Sigmoid colon (tissue), 7 donors: ENCODE measurements around the gene SCARF1. TPM values are rescaled to one million over a fixed set of nuclear protein-coding genes. Genes with fewer than 3 reads are reported as not detected.

Source experiments
- DNase-seq: peaks from one replicate; pipeline ENCODE4 v3.0.0-alpha.2; 2019
- H3K27ac ChIP-seq, 4 donors: fragments of 200-600 bp; sonication (generic); one replicate each; pipeline ENCODE4 v1.5.1; 2016 to 2019; ENCODE audit warnings: mild to moderate bottlenecking in 1 of 4
- H3K27me3 ChIP-seq, 3 donors: fragments of 200-600 bp; sonication (generic); one replicate each; pipeline ENCODE4 v1.5.1; 2019; ENCODE audit warnings: mild to moderate bottlenecking in 1 of 3
- H3K36me3 ChIP-seq, 4 donors: fragments of 200-600 bp; sonication (generic); one replicate each; pipeline ENCODE4 v1.5.1; 2016 to 2019
- H3K4me1 ChIP-seq, 4 donors: fragments of 200-600 bp; sonication (generic); one replicate each; pipeline ENCODE4 v1.5.1; 2017 to 2019
- H3K4me3 ChIP-seq, 4 donors: fragments of 200-600 bp; sonication (generic); one replicate each; pipeline ENCODE4 v1.5.1; 2017 to 2019; ENCODE audit warnings: mild to moderate bottlenecking in 2 of 4, moderate library complexity in 1 of 4
- H3K9me3 ChIP-seq, 4 donors: fragments of 200-600 bp in 3 of 4; sonication (generic) in 3 of 4; one replicate each; pipeline versions ENCODE4 v1.5.1 to v1.6.1; 2013 to 2019
- EP300 ChIP-seq, 4 donors: sonication (generic); formaldehyde crosslinking; IDR thresholded peaks; one replicate each; pipeline ENCODE4 v1.6.1; 2017; ENCODE audit warnings: antibody characterized with exemption in 4 of 4
- POLR2A ChIP-seq, 2 donors: fragments of 450-650 bp; IDR thresholded peaks; one replicate each; pipeline ENCODE4 v1.6.1; 2016; ENCODE audit warnings: antibody characterized with exemption in 2 of 2, mild to moderate bottlenecking in 2 of 2, moderate library complexity in 2 of 2
- POLR2AphosphoS5 ChIP-seq, 4 donors: sonication (generic); formaldehyde crosslinking; IDR thresholded peaks; one replicate each; pipeline ENCODE4 v1.6.1; 2017; ENCODE audit warnings: antibody characterized with exemption in 4 of 4
- WGBS, 2 donors: extraction: QIAGEN DNeasy Blood & Tissue Kit; methylation state at CpG; one replicate each; pipeline ENCODE4 v1.1.7; 2013; 5-methylcytosine and 5-hydroxymethylcytosine counted together
- intact Hi-C: fragments of 100-400 bp; cut with DNase I; formaldehyde crosslinking; loops from one replicate; pipeline ENCODE4 v1.15.1; 2023
- polyA plus RNA-seq, 3 donors: library from polyadenylated mRNA; stranded (reverse); fragments of 200-250 nt; gene quantifications; one replicate each; pipeline ENCODE4 v1.2.3, GENCODE V29; 2013
- total RNA-seq, 4 donors: library from RNA; depleted of rRNA; stranded (reverse); fragments of >200 nt; gene quantifications; one replicate each; pipeline ENCODE4 v1.1.0, GENCODE V29; 2016
- TF ChIP-seq, protein P1 (sequence below), 4 experiments: fragments of 450-650 bp in 3 of 4; fragments of 200-600 bp in 1 of 4; IDR thresholded peaks; one replicate each; pipeline ENCODE4 v1.5.1; 2016 to 2019; ENCODE audit warnings: antibody characterized with exemption in 4 of 4, mild to moderate bottlenecking in 3 of 4, moderate library complexity in 2 of 4
- donor health status: healthy with polysubstance abuse.
- donor health status: Bipolar disorder and iron deficiency.
- donor health status: healthy.

The SCARF1 gene
- total and polyA plus RNA-seq, 7 donors: 2.1 to 10.2 (median 5.4) TPM

DNA sequence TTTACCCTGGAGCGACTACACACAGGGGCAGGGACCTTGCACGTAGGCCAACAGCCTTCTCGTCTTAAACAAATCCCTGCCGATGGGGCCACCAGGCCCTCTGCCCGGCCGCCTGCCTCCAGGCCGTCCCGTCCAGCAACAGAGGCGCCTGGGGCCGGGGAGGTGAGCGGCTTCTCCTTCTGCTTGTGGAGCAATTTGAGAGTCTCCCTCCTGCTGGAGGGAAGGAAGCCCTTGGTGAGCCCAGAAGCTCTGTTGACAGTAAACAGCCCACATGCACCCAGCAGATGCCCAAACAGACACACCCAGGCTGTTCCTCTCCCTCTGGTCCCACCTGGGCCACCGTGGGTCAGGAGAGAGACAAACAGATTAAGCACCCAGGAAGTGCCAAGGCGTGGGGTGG, 25.0 kb downstream of the SCARF1 start:
- TF ChIP-seq POLR2A (IDR thresholded peaks at IDR 0.05) (no peak), EP300 (IDR thresholded peaks at IDR 0.05) (no peak), POLR2AphosphoS5 (IDR thresholded peaks at IDR 0.05) (no peak)
- TF ChIP-seq, protein P1, sequence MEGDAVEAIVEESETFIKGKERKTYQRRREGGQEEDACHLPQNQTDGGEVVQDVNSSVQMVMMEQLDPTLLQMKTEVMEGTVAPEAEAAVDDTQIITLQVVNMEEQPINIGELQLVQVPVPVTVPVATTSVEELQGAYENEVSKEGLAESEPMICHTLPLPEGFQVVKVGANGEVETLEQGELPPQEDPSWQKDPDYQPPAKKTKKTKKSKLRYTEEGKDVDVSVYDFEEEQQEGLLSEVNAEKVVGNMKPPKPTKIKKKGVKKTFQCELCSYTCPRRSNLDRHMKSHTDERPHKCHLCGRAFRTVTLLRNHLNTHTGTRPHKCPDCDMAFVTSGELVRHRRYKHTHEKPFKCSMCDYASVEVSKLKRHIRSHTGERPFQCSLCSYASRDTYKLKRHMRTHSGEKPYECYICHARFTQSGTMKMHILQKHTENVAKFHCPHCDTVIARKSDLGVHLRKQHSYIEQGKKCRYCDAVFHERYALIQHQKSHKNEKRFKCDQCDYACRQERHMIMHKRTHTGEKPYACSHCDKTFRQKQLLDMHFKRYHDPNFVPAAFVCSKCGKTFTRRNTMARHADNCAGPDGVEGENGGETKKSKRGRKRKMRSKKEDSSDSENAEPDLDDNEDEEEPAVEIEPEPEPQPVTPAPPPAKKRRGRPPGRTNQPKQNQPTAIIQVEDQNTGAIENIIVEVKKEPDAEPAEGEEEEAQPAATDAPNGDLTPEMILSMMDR (IDR thresholded peaks at IDR 0.05): no peak
- Histone ChIP-seq H3K9me3 (no peaks in the 10 kb centered on the region), H3K4me1 (no peaks in the 10 kb centered on the region), H3K27me3 (no peaks in the 10 kb centered on the region), H3K4me3 (no peak overlapping the region), H3K36me3 (no peaks in the 10 kb centered on the region), H3K27ac (no peak overlapping the region)
- no peak for DNase-seq
- 77 to 84% methylated on average over 13 of the region's 13 CpGs for WGBS, 2 donors
- intact Hi-C loops: loop anchor here (10.0 kb wide), 1 partner anchor 256 kb away; no protein-coding TSS in a partner anchor

DNA sequence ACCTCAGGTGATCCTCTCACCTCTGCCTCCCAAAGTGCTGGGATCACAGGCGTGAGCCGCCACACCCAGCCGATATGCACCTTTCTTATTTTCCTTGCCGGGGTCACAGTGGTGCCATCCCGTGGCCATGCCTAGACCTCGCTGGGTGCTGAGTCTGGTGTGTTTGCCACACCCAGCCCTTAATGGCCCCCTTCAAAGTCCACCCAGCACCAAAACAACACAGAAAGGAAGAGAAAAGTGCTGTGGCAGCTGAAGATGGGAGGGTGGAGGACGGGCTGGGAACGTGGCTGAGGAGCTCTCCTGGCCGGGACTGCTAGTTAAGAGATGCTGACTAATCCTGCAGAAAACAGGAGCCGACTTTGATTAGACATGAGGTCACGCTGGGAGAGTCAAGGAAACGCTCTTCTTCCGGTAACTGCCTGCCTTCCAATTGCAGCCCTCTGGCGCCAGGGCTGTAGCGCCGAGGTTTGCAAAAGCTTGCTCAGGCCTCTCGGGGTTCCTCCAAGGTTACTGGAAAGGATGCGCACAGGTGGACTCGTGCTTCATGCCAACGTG, 27.8 kb downstream of the SCARF1 start:
- H3K27ac ChIP-seq: peak overlapping the region in 1 of 4 donors; percentile 33
- TF ChIP-seq, protein P1 (IDR thresholded peaks at IDR 0.05): no peak
- peak in 1 of 4 donors; percentile 27 for TF ChIP-seq POLR2AphosphoS5 (IDR thresholded peaks at IDR 0.05)
- no peak overlapping the region for H3K4me3 ChIP-seq

DNA sequence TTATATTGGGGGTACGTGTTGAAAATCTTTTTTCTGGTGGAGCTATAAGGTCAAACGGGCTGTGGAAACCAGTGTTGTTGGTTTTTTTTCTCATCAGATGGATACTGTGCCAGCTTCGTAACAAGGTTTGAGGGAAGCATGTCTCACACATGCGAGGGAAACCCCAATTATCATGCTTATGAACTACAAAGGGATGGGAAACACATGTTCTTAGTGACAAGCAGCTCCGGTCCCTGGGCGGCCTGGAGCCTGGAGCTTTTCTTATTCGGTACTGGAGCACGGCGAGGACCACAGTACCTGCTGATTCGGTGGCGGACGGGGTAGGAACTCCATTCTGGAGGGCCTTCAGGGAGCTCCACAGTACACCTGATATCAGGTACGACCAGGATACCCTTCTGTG, 29.4 kb downstream of the SCARF1 start:
- Histone ChIP-seq H3K4me1 (no peaks in the 10 kb centered on the region), H3K4me3 (no peak overlapping the region), H3K27ac (no peak overlapping the region), H3K36me3 (peaks cover 0 to 15% (median 0%) of the 10 kb centered on the region in 4 donors), H3K27me3 (no peaks in the 10 kb centered on the region), H3K9me3 (no peaks in the 10 kb centered on the region)
- intact Hi-C loops: no loop called here
- no peak for DNase-seq
- TF ChIP-seq POLR2AphosphoS5 (IDR thresholded peaks at IDR 0.05) (no peak), POLR2A (IDR thresholded peaks at IDR 0.05) (no peak), EP300 (IDR thresholded peaks at IDR 0.05) (no peak)
- TF ChIP-seq, protein P1 (IDR thresholded peaks at IDR 0.05): no peak
- 87% methylated on average over 13 of the region's 13 CpGs for WGBS, 2 donors

More for the DNA sequence above, 27.8 kb downstream of the SCARF1 start:
- no peak for DNase-seq
- no peaks in the 10 kb centered on the region for H3K9me3 ChIP-seq
- H3K4me1 ChIP-seq: no peaks in the 10 kb centered on the region
- peaks cover 0 to 9% (median 0%) of the 10 kb centered on the region in 4 donors for H3K36me3 ChIP-seq
- intact Hi-C loops: no loop called here
- 13 to 56% methylated on average over 20 of the region's 20 CpGs for WGBS, 2 donors
- no peaks in the 10 kb centered on the region for H3K27me3 ChIP-seq

DNA sequence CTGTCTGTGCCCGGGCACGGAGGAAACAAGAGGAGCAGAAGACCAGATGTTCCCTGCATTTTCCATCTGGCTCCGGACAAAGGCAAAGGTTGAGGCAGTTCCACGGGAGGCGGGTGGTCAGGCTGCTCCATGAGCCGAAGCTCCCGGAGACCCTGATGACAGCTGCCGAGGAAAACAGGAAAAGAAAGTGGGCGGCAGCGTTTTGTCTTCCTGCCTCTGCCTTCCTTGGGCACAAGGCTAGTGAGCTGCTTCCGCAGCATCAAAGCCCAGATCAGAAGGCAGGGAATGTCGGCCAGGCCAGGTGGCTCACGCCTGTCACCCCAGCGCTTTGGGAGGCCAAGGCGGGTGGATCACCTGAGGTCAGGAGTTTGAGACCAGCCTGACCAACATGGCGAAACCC, 33.1 kb downstream of the SCARF1 start:
- H3K27me3 ChIP-seq: no peaks in the 10 kb centered on the region
- intact Hi-C loops: no loop called here
- 88 to 92% methylated on average over 16 of the region's 16 CpGs for WGBS, 2 donors
- no peak overlapping the region for H3K4me3 ChIP-seq
- peaks cover 0 to 13% (median 9%) of the 10 kb centered on the region in 4 donors for H3K4me1 ChIP-seq
- TF ChIP-seq POLR2A (IDR thresholded peaks at IDR 0.05) (no peak), EP300 (IDR thresholded peaks at IDR 0.05) (no peak), POLR2AphosphoS5 (IDR thresholded peaks at IDR 0.05) (no peak)
- TF ChIP-seq, protein P1 (IDR thresholded peaks at IDR 0.05): no peak
- DNase-seq: no peak
- no peaks in the 10 kb centered on the region for H3K9me3 ChIP-seq
- H3K27ac ChIP-seq: peak overlapping the region in 3 of 4 donors; percentile 2 to 31 (median 14)
- peaks cover 0 to 15% (median 0%) of the 10 kb centered on the region in 4 donors for H3K36me3 ChIP-seq

DNA sequence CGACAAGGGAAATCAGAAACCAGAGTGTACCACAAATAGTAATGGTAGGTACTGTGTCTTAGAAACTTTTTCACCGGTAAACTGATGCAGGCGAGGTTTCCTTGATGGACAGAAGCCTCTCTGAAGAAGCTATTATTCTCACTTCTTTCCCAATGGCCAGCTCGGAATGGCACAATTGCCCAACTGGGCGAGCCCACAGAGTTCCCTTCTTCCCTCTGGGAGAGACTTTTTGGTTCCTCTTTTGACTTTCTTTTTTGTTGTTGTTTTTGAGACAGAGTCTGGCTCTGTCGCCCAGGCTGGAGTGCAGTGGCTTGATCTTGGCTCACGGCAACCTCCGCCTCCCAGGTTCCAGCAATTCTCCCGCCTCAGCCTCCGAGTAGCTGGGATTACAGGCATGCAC, 33.8 kb downstream of the SCARF1 start:
- WGBS, 2 donors: 85 to 91% methylated on average over 10 of the region's 10 CpGs
- H3K4me3 ChIP-seq: no peak overlapping the region
- no peaks in the 10 kb centered on the region for H3K27me3 ChIP-seq
- H3K9me3 ChIP-seq: no peaks in the 10 kb centered on the region
- intact Hi-C loops: no loop called here
- peaks cover 0 to 15% (median 0%) of the 10 kb centered on the region in 4 donors for H3K36me3 ChIP-seq
- no peak for DNase-seq
- TF ChIP-seq EP300 (IDR thresholded peaks at IDR 0.05) (no peak), POLR2A (IDR thresholded peaks at IDR 0.05) (no peak), POLR2AphosphoS5 (IDR thresholded peaks at IDR 0.05) (no peak)
- TF ChIP-seq, protein P1 (IDR thresholded peaks at IDR 0.05): no peak
- H3K27ac ChIP-seq: peak overlapping the region in 3 of 4 donors; percentile 2 to 31 (median 14)
- peaks cover 0 to 14% (median 9%) of the 10 kb centered on the region in 4 donors for H3K4me1 ChIP-seq
